Thyroid gland (tissue), 4 donors: Measurements from ENCODE around the gene ERF. TPM values are rescaled to one million over a fixed set of nuclear protein-coding genes. Genes with fewer than 3 reads are reported as not detected.
A peak's percentile ranks its signal among the peaks of the same experiment; 100 is the strongest.

Experiments
- DNase-seq, 2 donors: peaks; one replicate each; pipeline ENCODE4 v3.0.0-alpha.2; 2019
- H3K27ac ChIP-seq, 3 donors: fragments of 200-600 bp; sonication (generic); 1 replicate in 2 of 3; 2 replicates in 1 of 3; pipeline ENCODE4 v1.5.1; 2016 to 2019; ENCODE audit warnings: mild to moderate bottlenecking in 1 of 3, moderate library complexity in 1 of 3
- H3K27me3 ChIP-seq: fragments of 200-600 bp; sonication (generic); one replicate; pipeline ENCODE4 v1.5.1; 2019
- H3K36me3 ChIP-seq, 2 donors: fragments of 200-600 bp; sonication (generic); one replicate each; pipeline ENCODE4 v1.5.1; 2016 to 2019
- H3K4me1 ChIP-seq, 2 donors: fragments of 200-600 bp; sonication (generic); one replicate each; pipeline ENCODE4 v1.5.1; 2017 to 2019
- H3K4me3 ChIP-seq, 3 donors: fragments of 200-600 bp; sonication (generic); replicated peaks in 1 of 3; 1 replicate in 2 of 3; 2 replicates in 1 of 3; pipeline ENCODE4 v1.5.1; 2016; ENCODE audit warnings: mild to moderate bottlenecking in 1 of 3
- H3K9me3 ChIP-seq: fragments of 200-600 bp; sonication (generic); one replicate; pipeline ENCODE4 v1.5.1; 2017
- POLR2A ChIP-seq, 2 donors: fragments of 450-650 bp; IDR thresholded peaks; one replicate each; pipeline ENCODE4 v1.6.1; 2017; ENCODE audit warnings: antibody characterized with exemption in 2 of 2, mild to moderate bottlenecking in 2 of 2, moderate library complexity in 1 of 2
- WGBS, 2 donors: methylation state at CpG; one replicate each; pipeline ENCODE4 v1.1.5; 2017; 5-methylcytosine and 5-hydroxymethylcytosine counted together
- intact Hi-C: fragments of 100-400 bp; cut with DNase I; formaldehyde crosslinking; loops from one replicate; pipeline ENCODE4 v1.15.1; 2023
- total RNA-seq, 4 donors: library from RNA; depleted of rRNA; stranded (reverse); fragments of >200 nt; gene quantifications; one replicate each; pipeline ENCODE4 v1.2.3, GENCODE V29; 2016
- TF ChIP-seq, protein P1 (sequence below), 6 experiments: fragments of 200-600 bp in 3 of 6; fragments of 450-650 bp in 3 of 6; sonication (generic) in 3 of 6; IDR thresholded peaks; one replicate each; pipeline ENCODE4 v1.5.1; 2016 to 2019; ENCODE audit warnings: antibody characterized with exemption in 6 of 6, mild to moderate bottlenecking in 2 of 6, inconsistent platforms in 1 of 6, moderate library complexity in 1 of 6

Gene ERF
- total RNA-seq, 4 donors from 2014 or later, result 27.5 to 50.2 (median 39.2) TPM

DNA sequence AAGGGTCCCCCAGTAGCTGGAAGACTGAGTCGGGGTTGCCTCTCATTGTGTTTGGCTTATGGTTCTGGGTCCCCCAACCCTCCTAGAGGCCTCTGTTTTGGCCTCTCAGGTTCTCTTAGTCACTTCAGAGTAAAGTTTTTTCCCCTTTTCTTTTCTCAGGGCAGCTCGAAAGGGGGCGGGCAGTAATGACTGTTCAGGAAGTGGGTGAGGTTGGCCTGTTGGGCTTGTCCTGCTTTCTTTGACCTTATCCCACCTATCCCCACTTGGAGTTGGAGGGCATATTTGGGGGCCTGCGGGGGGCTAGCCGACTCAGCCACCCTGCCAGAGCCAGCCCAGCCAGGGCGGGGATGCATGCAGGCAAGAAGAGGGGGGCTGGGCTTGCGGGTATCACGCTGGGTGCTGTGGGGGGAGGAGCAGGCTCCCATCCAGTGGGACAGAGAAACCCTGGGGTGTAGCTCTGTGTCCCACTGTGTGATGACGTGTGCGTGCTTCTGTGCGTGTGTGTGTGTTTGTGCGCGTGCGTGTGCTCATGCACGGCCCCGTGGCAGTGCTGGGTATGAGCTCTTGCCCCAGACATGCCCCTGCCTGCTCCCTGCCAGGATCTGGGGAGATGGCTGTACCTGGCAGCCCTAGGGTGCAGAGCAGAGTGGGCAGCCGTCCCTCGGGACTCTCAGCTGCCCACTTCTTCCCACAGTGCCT lies 15.6 kb upstream of the ERF start:
- Histone ChIP-seq H3K9me3 (no peaks in the 10 kb centered on the region), H3K4me3 (peak overlapping the region in 2 of 3 donors; percentile 49 to 58), H3K4me1 (peaks cover 20 to 29% of the 10 kb centered on the region in 2 donors), H3K36me3 (peaks cover 28 to 29% of the 10 kb centered on the region in 2 donors), H3K27ac (peak overlapping the region; percentile 73 to 94 (median 90)), H3K27me3 (no peaks in the 10 kb centered on the region)
- 9 to 10% methylated on average over 12 to 14 of the region's 18 CpGs for whole genome bisulfite sequencing, 2 donors
- peak; percentile 59 to 62 for DNase-seq
- intact Hi-C loops, result no loop called here
- peak in 1 of 2 donors; percentile 35 for TF ChIP-seq POLR2A (IDR thresholded peaks at IDR 0.05)
- TF ChIP-seq, protein P1, sequence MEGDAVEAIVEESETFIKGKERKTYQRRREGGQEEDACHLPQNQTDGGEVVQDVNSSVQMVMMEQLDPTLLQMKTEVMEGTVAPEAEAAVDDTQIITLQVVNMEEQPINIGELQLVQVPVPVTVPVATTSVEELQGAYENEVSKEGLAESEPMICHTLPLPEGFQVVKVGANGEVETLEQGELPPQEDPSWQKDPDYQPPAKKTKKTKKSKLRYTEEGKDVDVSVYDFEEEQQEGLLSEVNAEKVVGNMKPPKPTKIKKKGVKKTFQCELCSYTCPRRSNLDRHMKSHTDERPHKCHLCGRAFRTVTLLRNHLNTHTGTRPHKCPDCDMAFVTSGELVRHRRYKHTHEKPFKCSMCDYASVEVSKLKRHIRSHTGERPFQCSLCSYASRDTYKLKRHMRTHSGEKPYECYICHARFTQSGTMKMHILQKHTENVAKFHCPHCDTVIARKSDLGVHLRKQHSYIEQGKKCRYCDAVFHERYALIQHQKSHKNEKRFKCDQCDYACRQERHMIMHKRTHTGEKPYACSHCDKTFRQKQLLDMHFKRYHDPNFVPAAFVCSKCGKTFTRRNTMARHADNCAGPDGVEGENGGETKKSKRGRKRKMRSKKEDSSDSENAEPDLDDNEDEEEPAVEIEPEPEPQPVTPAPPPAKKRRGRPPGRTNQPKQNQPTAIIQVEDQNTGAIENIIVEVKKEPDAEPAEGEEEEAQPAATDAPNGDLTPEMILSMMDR (IDR thresholded peaks at IDR 0.05), result no peak

GRCh38 chr19:42269478-42270345 lies 14.8 kb upstream of the ERF start:
- Histone ChIP-seq H3K4me1 (peaks cover 20 to 29% of the 10 kb centered on the region in 2 donors), H3K27ac (peak overlapping the region; percentile 73 to 94 (median 90)), H3K27me3 (no peaks in the 10 kb centered on the region), H3K4me3 (peak overlapping the region in 2 of 3 donors; percentile 49 to 58), H3K36me3 (peaks cover 25 to 28% of the 10 kb centered on the region in 2 donors), H3K9me3 (no peaks in the 10 kb centered on the region)
- TF ChIP-seq, protein P1 (IDR thresholded peaks at IDR 0.05), result no peak
- TF ChIP-seq POLR2A (IDR thresholded peaks at IDR 0.05), result no peak
- no peak for DNase-seq
- intact Hi-C loops, result no loop called here
- WGBS, 2 donors, result 32 to 38% methylated on average over 10 of the region's 10 CpGs

DNA sequence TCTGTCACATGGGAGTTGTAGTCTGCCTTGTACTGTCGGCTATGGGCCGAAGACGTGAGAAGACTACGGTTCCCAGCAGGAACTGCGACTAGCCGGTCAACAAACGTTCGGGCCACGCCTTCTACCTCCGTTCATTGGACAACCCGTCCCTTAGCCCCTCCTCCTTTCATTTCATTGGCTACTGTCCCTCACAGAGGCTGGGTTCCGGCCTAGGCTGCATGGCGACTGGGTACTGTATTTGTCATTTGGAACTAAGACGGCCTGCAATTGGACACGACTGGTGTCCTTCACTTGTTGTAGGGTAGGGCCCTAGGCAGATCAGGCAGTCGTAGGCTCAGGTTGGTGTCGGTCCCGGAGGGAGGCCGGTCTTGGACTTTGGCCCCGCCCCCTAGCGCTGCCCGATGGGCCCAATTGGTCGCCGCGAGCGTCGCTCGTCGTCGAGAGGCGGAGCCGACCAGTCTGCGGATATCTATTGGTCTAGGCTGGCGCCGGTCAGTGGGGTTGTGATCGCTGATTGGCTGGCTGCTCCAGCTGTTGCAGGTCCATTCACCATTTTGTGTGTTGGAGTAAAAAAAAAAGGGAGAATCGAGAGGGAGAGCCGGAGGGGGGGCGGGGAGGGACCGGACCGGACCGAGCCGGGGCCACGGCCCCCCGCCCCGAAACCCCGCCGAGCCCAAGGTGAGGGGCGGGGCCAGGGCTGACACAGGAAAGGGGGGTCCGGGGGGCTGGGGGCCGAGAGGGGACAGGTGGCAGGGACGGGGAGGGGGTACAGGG lies 14.0 kb upstream of the ERF start, which contains the start of gene CIC:
CIC (plus strand) TSS at position 549 of the 774 bp plus-strand sequence. CDS start 2,532 bp downstream, outside the sequence.
- 1 to 2% methylated on average over 40 to 48 of the region's 52 CpGs for WGBS, 2 donors
- DNase-seq, result peak; percentile 100

GRCh38 chr19:42268142-42268703 lies 13.3 kb upstream of the ERF start:
- peaks cover 13% of the 10 kb centered on the region in 2 donors for H3K36me3 ChIP-seq
- H3K4me1 ChIP-seq, result peaks cover 20 to 29% of the 10 kb centered on the region in 2 donors
- TF ChIP-seq POLR2A (IDR thresholded peaks at IDR 0.05), result peak in 1 of 2 donors; percentile 91
- TF ChIP-seq, protein P1 (IDR thresholded peaks at IDR 0.05), result peak in 1 of 6 experiments; percentile 5
- H3K27ac ChIP-seq, result peak overlapping the region; percentile 96 to 100 (median 99)
- no peaks in the 10 kb centered on the region for H3K9me3 ChIP-seq
- intact Hi-C loops, result no loop called here
- H3K27me3 ChIP-seq, result no peaks in the 10 kb centered on the region
- peak overlapping the region; percentile 30 to 66 (median 45) for H3K4me3 ChIP-seq
- WGBS, 2 donors, result 0% methylated on average over 25 to 43 of the region's 46 CpGs
- peak; percentile 99 for DNase-seq

More for the DNA sequence above, 14.0 kb upstream of the ERF start, which contains the start of gene CIC:
- Histone ChIP-seq H3K9me3 (no peaks in the 10 kb centered on the region), H3K27me3 (no peaks in the 10 kb centered on the region), H3K4me1 (peaks cover 20 to 29% of the 10 kb centered on the region in 2 donors), H3K27ac (peak within 1 kb of the TSS; percentile 96 to 100 (median 99)), H3K4me3 (peak within 1 kb of the TSS; percentile 45 to 66 (median 58)), H3K36me3 (peaks cover 19% of the 10 kb centered on the region in 2 donors)
- intact Hi-C loops, result no loop called here
- TF ChIP-seq, protein P1 (IDR thresholded peaks at IDR 0.05), result no peak
- TF ChIP-seq POLR2A (IDR thresholded peaks at IDR 0.05), result peak in 1 of 2 donors; percentile 13
